GM23248 (cell line): ENCODE measurements around the gene GRAP. TPM values are rescaled to one million over a fixed set of nuclear protein-coding genes. Genes with fewer than 3 reads are reported as not detected.
"Not testable (repeated sequence)": the region's sequence is repeated elsewhere in the genome, so short reads cannot be mapped to it uniquely, and the experiment has no call there.

Source experiments
- DNase-seq: peaks from one replicate; pipeline ENCODE4 v3.0.0-alpha.2; 2015
- H2AFZ ChIP-seq: fragments of 200-600 bp; sonication (generic); 2 replicates; pipeline ENCODE4 v1.6.1; 2016; ENCODE audit warnings: antibody characterized with exemption
- H3F3A ChIP-seq: fragments of 200-600 bp; sonication (generic); 2 replicates; pipeline ENCODE4 v1.6.1; 2016; ENCODE audit warnings: mild to moderate bottlenecking, antibody characterized with exemption, mixed run types; ENCODE audit not compliant: insufficient read depth
- H3K27ac ChIP-seq: fragments of 200-600 bp; sonication (generic); 2 replicates; pipeline ENCODE4 v1.5.1; 2016; ENCODE audit warnings: mild to moderate bottlenecking
- H3K27me3 ChIP-seq: fragments of 200-600 bp; sonication (generic); replicated peaks from 2 replicates; pipeline ENCODE4 v1.6.1; 2016; ENCODE audit warnings: mild to moderate bottlenecking; ENCODE audit not compliant: insufficient read depth
- H3K36me3 ChIP-seq: fragments of 200-600 bp; sonication (generic); 2 replicates; pipeline ENCODE4 v1.6.1; 2016; ENCODE audit warnings: low read depth, mild to moderate bottlenecking
- H3K4me1 ChIP-seq: fragments of 200-600 bp; sonication (generic); 2 replicates; pipeline ENCODE4 v1.6.1; 2016; ENCODE audit warnings: mild to moderate bottlenecking; ENCODE audit not compliant: insufficient read depth
- H3K4me2 ChIP-seq: fragments of 200-600 bp; sonication (generic); one replicate; pipeline ENCODE4 v1.6.1; 2016; ENCODE audit warnings: mild to moderate bottlenecking; ENCODE audit not compliant: unreplicated experiment
- H3K4me3 ChIP-seq: fragments of 200-600 bp; sonication (generic); 2 replicates; pipeline ENCODE4 v1.5.1; 2016; ENCODE audit warnings: mild to moderate bottlenecking
- H3K79me2 ChIP-seq: fragments of 200-600 bp; sonication (generic); 2 replicates; pipeline ENCODE4 v1.6.1; 2016; ENCODE audit warnings: mild to moderate bottlenecking; ENCODE audit not compliant: insufficient read depth
- H3K9ac ChIP-seq: fragments of 200-600 bp; sonication (generic); 2 replicates; pipeline ENCODE4 v1.6.1; 2016; ENCODE audit warnings: mild to moderate bottlenecking
- H3K9me2 ChIP-seq: fragments of 200-600 bp; sonication (generic); 2 replicates; pipeline ENCODE4 v1.6.1; 2016; ENCODE audit warnings: mixed run types, mild to moderate bottlenecking, moderate library complexity; ENCODE audit not compliant: insufficient read depth
- H3K9me3 ChIP-seq: fragments of 200-600 bp; sonication (generic); one replicate; pipeline ENCODE4 v1.6.1; 2017; ENCODE audit warnings: low read depth
- H4K20me1 ChIP-seq: fragments of 200-600 bp; sonication (generic); 2 replicates; pipeline ENCODE4 v1.6.0; 2016; ENCODE audit not compliant: insufficient read depth
- EZH2 ChIP-seq: fragments of 200-600 bp; sonication (generic); IDR thresholded peaks from 2 replicates; pipeline ENCODE4 v1.6.1; 2018; ENCODE audit warnings: antibody characterized with exemption, mild to moderate bottlenecking; ENCODE audit not compliant: insufficient read depth, poor library complexity, severe bottlenecking
- EZH2phosphoT487 ChIP-seq: fragments of 200-600 bp; sonication (generic); IDR thresholded peaks from 2 replicates; pipeline ENCODE4 v1.6.1; 2018; ENCODE audit warnings: antibody characterized with exemption, moderate library complexity, mild to moderate bottlenecking, low read depth; ENCODE audit not compliant: insufficient read depth
- WGBS, 2 experiments: methylation state at CpG; one replicate each; pipeline ENCODE4 v1.1.6; 2015 to 2017; ENCODE audit warnings: low lambda C conversion rate in 2 of 2, low coverage in 1 of 2; ENCODE audit errors: missing lambda C conversion rate in 2 of 2; 5-methylcytosine and 5-hydroxymethylcytosine counted together
- in situ Hi-C: fragments of 300-500 bp; cut with MboI; formaldehyde crosslinking; loops from 2 replicates; pipeline ENCODE4 v1.15.0; 2020
- polyA plus RNA-seq: library from polyadenylated mRNA; unstranded; fragments of >200 nt; fragmentation: Nextera tagmentation; extraction: Ambion mirVana; gene quantifications from 2 replicates; pipeline ENCODE4 v1.2.1, GENCODE V29; 2016
- total RNA-seq: library from RNA; depleted of rRNA; stranded (reverse); fragments of >200 nt; shearing (Covaris generic); gene quantifications from 2 replicates; pipeline ENCODE4 v1.2.3, GENCODE V29; 2014

Gene GRAP
- total and polyA plus RNA-seq, 2 experiments from 2014 or later, result not detected

DNA sequence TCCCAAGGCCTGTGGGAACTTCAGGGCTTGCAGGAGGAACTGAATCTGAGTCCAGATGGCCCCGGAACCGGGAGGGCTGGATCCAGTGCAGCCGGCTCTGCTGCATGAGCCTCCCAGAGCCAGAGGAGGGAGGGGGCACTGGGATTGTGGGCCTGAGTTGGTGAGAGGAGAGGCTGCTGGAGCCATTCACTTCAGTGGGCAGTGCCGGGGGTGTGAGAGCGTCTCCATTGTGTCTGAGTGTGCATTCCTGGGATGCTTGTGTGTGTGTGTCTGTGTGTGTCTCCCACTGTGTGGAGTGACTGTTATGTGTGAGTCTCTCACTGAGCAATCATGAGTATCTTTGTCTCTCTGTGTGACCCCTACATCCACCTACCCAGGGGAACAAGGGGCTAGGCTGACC lies 17.0 kb downstream of the GRAP start:
- H3K4me2 ChIP-seq, H4K20me1 ChIP-seq, DNase-seq, H3K4me3 ChIP-seq, H3K79me2 ChIP-seq, H3K27me3 ChIP-seq, in situ Hi-C loops, H3K36me3 ChIP-seq, H3F3A ChIP-seq, H3K9me2 ChIP-seq, H3K9me3 ChIP-seq, H3K4me1 ChIP-seq, H2AFZ ChIP-seq: not testable (repeated sequence)
- Histone ChIP-seq H3K27ac (peak overlapping the region; percentile 49), H3K9ac (0 out of 2 replicates have a peak overlapping the region, but pooled peaks have one; percentile 36)
- 0 to 6% methylated on average over 1 to 2 of the region's 5 CpGs for WGBS, 2 experiments

DNA sequence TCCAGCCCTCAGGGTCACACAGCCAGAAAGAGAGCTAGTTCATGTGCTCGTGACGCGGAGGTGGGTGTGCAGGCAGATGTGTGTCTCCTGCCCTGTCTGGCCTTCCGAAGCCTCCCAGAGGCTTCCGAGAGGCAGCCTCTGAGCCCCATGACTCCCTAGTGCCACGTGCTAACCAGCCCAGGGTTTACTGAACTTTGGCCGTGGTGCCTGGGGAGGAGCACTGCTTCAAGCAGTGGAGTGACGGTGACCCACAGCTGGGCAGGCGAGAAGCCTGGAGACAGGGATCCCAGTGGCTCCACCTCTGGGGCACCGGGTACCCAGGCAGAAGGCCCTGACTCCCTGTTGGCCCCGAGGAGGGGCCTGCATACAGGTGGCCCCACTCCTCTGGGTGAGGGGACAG lies 18.1 kb downstream of the GRAP start:
- H3K4me3 ChIP-seq, H3K27me3 ChIP-seq, H3F3A ChIP-seq, DNase-seq, H3K9ac ChIP-seq, H3K36me3 ChIP-seq, H3K9me2 ChIP-seq, H3K79me2 ChIP-seq, H2AFZ ChIP-seq, H3K9me3 ChIP-seq, H3K4me2 ChIP-seq, H3K27ac ChIP-seq, H3K4me1 ChIP-seq, H4K20me1 ChIP-seq, in situ Hi-C loops: not testable (repeated sequence)
- WGBS, 2 experiments, result no CpG with 5 or more reads among the region's 11 CpGs

DNA sequence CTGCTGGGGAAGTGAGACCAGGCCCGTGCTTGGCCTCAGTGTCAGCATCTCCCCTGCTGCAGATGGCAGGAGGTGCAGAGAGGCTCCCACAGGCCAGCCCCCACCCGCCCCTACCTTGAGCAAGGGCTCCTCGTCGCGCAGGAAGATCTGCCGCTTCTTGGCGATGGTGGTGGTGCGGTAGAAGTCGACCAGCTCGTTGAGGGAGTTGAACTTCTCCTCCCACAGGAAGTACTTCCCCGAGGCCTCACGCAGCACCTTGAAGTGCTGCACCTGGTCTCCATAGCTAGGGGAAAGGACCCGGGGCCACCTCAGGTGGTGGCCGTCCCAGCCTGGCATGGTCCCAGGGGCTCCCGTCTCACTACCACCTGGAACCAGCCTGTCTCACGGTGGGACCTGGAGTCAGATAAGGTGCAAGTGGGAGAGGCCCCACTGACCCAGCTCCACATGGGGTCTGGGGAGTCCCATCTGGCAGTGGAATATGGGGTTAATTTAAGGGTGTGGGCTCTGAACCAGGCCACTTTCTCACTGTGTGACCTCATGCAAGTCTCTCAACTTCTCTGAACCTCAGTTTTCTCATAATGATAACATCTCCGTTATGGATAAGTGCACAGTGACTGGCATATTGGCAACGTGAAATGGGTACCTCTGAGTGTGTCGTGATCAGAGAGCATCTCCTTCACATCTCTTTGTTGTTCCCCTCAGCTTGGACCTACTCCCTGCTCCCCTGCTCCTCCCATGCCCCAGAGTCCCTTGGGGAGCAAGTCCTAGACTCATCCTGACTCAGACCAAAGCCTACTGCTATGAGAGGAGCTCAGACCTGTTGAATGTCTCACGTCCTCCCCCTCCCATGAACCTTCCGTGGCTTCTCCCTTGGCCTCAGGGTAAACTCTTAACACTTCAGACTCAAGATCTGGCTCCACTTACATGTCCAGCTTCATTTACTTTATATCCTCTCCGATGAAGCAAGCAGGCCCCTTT lies 22.4 kb downstream of the GRAP start:
- WGBS, 2 experiments, result 72 to 74% methylated on average over 19 to 22 of the region's 22 CpGs

DNA sequence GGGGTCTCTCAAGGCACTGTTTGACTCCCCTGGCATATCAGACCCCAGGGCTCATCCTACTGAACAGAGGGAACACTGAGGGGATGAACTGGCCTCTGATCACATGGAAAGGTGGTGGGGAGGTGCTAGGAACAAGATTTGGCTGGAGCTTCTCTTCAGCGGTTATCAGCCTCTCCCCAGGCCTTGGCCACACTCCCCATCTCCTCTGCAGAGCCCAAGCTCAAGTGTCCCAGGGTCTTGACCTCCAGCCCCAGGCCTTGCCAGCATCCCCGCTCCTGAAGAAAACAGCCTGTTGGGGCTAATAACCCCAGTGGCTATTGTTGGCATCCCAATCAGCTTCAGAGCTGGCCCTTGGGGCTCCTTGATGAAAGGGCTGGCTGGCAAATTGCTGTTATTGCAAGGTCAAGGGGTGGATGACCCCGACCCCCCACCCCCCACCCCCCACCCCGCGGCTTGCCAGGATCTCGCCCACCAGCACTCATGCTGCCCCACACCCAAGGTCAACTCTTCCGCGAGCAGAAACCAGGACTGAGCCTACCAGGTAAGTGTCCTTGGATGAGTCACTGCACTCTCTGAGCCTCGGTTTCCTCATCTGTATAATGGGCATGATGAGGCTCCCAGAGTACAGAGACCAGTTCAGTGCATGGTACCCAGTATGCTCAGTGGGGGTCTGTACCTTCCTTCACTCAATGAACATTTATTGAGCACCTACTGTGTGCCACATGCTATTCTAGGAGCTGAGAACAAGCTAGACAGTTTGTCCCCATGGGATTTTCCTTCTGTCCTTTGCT lies 23.4 kb downstream of the GRAP start:
- H3K9me2 ChIP-seq, result no peaks in the 10 kb centered on the region
- WGBS, 2 experiments, result 89 to 90% methylated on average over 9 of the region's 9 CpGs
- no peak for DNase-seq
- no peaks in the 10 kb centered on the region; the same call in 1 of the 2 replicates for H3K4me1 ChIP-seq
- in situ Hi-C loops, result no loop called here
- TF ChIP-seq EZH2 (no peak), EZH2phosphoT487 (no peak)
- H3K9me3 ChIP-seq, result no peaks in the 10 kb centered on the region
- no peak overlapping the region for H3K27ac ChIP-seq
- H3K27me3 ChIP-seq, result no peaks in the 10 kb centered on the region
- H3K36me3 ChIP-seq, result no peaks in the 10 kb centered on the region
- H3F3A ChIP-seq, result no peaks in the 10 kb centered on the region; the same call in 1 of the 2 replicates
- H3K4me2 ChIP-seq, result no peak overlapping the region
- H4K20me1 ChIP-seq, result no peaks in the 10 kb centered on the region
- no peak overlapping the region for H3K4me3 ChIP-seq
- no peak overlapping the region for H2AFZ ChIP-seq
- H3K79me2 ChIP-seq, result no peaks in the 10 kb centered on the region
- no peak overlapping the region for H3K9ac ChIP-seq

More for the DNA sequence above, 22.4 kb downstream of the GRAP start:
- Histone ChIP-seq H3K4me2 (peak overlapping the region; percentile 51), H3K27me3 (no peaks in the 10 kb centered on the region), H3K9ac (no peak overlapping the region), H3K27ac (peak overlapping the region; percentile 58), H3K4me3 (no peak overlapping the region), H4K20me1 (no peaks in the 10 kb centered on the region), H3K4me1 (no peaks in the 10 kb centered on the region; the same call in 1 of the 2 replicates), H3F3A (no peaks in the 10 kb centered on the region; the same call in 1 of the 2 replicates), H3K9me2 (no peaks in the 10 kb centered on the region), H3K36me3 (no peaks in the 10 kb centered on the region), H3K79me2 (no peaks in the 10 kb centered on the region), H3K9me3 (no peaks in the 10 kb centered on the region), H2AFZ (no peak overlapping the region)
- TF ChIP-seq EZH2 (no peak), EZH2phosphoT487 (no peak)
- DNase-seq, result peak; percentile 94
- in situ Hi-C loops, result no loop called here
